Measurements from ENCODE around the gene IL27RA. TPM values are rescaled to one million over a fixed set of nuclear protein-coding genes. Genes with fewer than 3 reads are reported as not detected.

Gene IL27RA
- total RNA-seq, 4 donors from 2014 or later: 0.85 to 7.4 (median 2.0) TPM

DNA sequence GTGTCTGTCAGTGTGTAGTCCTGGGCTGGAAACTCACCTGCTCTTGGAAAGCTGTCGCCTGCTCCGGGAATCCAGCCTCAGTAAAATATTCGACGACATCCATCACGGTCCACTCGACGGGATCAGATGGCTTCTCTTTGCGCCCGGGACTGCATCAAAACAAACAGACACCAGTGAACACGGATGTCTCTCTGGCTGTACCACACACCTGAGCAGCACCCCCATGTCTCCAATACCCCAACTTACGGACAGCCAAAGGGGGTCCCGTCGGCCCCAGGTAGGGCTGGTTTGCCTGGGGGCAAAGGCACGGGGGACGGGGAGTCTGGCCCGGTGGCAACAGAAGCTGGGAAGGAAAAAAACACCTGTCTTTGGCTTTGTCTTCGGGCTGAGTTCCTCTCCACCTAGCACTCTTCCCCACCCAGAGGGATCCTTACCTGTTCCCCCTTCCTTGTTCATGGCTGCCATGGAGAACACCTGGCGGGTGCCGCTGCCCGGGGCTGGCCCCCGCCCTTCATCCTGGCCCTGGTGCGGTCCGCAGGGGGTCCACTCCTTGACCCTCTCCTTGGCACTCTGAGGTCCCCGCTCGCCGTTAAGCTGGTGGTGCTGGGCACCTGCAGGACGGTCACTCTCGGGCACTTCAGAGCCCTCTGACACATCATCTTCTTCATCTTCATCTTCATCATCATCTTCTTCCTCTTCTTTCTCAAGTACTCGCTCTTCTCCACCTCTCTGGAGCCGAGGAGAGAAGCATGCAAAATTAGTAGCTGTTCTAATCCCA lies 57.3 kb downstream of the IL27RA start:
- H3K27me3 ChIP-seq: no peaks in the 10 kb centered on the region
- no peak for TF ChIP-seq POLR2A (IDR thresholded peaks at IDR 0.05)
- TF ChIP-seq, protein P1, sequence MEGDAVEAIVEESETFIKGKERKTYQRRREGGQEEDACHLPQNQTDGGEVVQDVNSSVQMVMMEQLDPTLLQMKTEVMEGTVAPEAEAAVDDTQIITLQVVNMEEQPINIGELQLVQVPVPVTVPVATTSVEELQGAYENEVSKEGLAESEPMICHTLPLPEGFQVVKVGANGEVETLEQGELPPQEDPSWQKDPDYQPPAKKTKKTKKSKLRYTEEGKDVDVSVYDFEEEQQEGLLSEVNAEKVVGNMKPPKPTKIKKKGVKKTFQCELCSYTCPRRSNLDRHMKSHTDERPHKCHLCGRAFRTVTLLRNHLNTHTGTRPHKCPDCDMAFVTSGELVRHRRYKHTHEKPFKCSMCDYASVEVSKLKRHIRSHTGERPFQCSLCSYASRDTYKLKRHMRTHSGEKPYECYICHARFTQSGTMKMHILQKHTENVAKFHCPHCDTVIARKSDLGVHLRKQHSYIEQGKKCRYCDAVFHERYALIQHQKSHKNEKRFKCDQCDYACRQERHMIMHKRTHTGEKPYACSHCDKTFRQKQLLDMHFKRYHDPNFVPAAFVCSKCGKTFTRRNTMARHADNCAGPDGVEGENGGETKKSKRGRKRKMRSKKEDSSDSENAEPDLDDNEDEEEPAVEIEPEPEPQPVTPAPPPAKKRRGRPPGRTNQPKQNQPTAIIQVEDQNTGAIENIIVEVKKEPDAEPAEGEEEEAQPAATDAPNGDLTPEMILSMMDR (IDR thresholded peaks at IDR 0.05): no peak
- peaks cover 0 to 6% (median 0%) of the 10 kb centered on the region in 4 donors for H3K9me3 ChIP-seq
- H3K4me1 ChIP-seq: peaks cover 0 to 12% (median 6%) of the 10 kb centered on the region in 4 donors
- peaks cover 0 to 12% (median 0%) of the 10 kb centered on the region in 3 donors for H3K36me3 ChIP-seq
- H3K4me3 ChIP-seq: peak overlapping the region in 3 of 4 donors; percentile 83 to 99 (median 94)
- DNase-seq: no peak
- peak overlapping the region in 1 of 4 donors; percentile 99 for H3K27ac ChIP-seq

DNA sequence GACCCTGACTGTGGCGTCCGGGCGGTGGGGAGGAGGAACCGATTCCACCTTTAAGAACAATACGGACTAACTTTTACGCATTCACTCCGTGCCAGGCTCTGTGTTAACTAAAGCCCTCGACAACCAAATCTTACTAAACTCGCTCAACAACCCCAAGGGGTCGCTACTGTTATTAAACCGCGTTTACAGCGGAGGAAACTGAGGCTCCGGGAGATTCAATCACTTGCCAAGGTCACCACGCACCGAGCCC lies 57.8 kb downstream of the IL27RA start:
- Histone ChIP-seq H3K9me3 (peaks cover 0 to 6% (median 0%) of the 10 kb centered on the region in 4 donors), H3K36me3 (peaks cover 0 to 12% (median 0%) of the 10 kb centered on the region in 3 donors), H3K4me3 (peak overlapping the region; percentile 7 to 99 (median 88)), H3K4me1 (peaks cover 0 to 12% (median 6%) of the 10 kb centered on the region in 4 donors), H3K27me3 (no peaks in the 10 kb centered on the region), H3K27ac (peak overlapping the region in 3 of 4 donors; percentile 31 to 99 (median 97))
- TF ChIP-seq, protein P1 (IDR thresholded peaks at IDR 0.05): no peak
- TF ChIP-seq POLR2A (IDR thresholded peaks at IDR 0.05): no peak
- no peak for DNase-seq

DNA sequence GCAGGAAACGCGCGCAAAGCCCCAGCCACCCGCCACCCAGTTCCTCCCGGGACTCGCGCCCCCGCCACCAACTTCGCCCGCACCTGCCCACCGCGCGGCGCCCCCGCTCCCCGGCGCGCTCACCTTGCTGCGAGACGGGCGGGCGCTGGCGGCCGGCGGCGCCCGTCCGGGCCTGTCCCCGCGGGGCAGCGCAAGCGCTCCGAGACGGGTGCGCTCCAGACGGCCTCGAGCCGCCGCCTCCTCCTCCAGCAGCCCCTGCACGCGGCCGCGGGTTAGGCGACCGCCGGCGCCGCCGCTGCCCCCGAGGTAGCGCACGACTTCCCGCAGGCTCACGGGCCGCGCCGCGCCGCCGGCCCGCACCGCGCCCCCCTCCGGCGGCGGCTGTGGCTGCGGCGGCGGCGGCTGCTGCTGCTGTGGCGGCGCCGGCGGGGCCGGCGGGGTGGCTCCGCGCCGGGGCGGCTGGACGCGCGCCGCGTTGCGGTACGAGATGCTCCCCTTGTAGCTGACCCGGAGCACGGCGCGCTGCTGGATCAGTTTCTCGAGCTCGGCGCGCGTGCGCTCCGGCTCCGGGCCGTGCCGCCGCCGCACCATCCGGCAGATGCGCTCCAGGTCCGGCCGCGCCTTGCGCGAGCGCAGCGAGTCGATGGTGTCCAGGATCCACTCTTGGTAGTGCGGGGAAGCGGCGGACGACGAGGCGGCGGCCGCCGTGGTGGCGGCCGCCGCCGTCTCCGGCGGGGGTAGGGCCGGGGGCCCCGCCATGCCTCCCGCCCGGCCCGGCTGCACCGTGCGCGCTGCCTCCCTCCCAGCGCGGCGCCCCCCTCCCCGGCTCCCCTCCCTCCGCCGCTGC lies 58.3 kb downstream of the IL27RA start:
- peaks cover 0 to 12% (median 0%) of the 10 kb centered on the region in 3 donors for H3K36me3 ChIP-seq
- peaks cover 0 to 12% (median 6%) of the 10 kb centered on the region in 4 donors for H3K4me1 ChIP-seq
- H3K27me3 ChIP-seq: no peaks in the 10 kb centered on the region
- peak overlapping the region; percentile 81 to 99 (median 96) for H3K27ac ChIP-seq
- no peak for TF ChIP-seq POLR2A (IDR thresholded peaks at IDR 0.05)
- TF ChIP-seq, protein P1 (IDR thresholded peaks at IDR 0.05): peak in 2 of 6 experiments; percentile 11 to 41
- H3K4me3 ChIP-seq: peak overlapping the region; percentile 66 to 99 (median 88)
- DNase-seq: peak; percentile 36 to 77 (median 69)
- H3K9me3 ChIP-seq: peaks cover 0 to 6% (median 0%) of the 10 kb centered on the region in 4 donors

DNA sequence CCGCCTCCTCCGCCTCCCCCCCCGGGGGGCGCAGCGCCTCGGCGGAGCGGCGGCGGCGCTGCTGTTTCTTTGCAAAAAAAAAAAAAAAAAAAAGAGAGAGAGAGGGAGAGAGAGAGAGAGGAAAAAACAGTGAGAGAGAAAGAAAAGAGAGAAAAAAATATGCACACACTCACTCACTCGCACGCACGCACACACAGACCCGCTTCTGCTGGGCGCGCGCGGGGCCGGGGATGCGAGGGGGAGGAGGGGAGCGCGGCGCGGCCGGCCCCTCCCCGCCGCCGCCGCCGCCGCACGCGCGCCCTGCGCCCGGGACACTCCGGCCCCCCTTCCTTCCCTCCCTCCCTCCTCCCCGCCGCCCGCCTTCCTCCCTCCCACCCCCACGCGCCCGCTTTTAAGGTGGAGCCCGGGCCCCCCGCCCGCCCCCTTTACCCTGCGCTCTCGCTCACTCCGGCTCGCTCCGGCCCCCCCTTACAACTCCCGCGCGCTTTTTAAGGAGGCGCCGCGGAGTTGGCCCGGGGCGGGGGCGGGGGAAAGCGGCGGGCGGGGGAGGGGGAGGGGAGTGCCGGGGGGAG lies 59.0 kb downstream of the IL27RA start, which contains the start of gene SAMD1:
Gene SAMD1, minus strand, starts transcription at position 243 of the 572 bp plus-strand sequence.
- peak within 1 kb of the TSS; percentile 81 to 99 (median 96) for H3K27ac ChIP-seq
- no peaks in the 10 kb centered on the region for H3K27me3 ChIP-seq
- peak within 1 kb of the TSS; percentile 66 to 99 (median 88) for H3K4me3 ChIP-seq
- peaks cover 0 to 12% (median 0%) of the 10 kb centered on the region in 3 donors for H3K36me3 ChIP-seq
- TF ChIP-seq, protein P1 (IDR thresholded peaks at IDR 0.05): no peak
- no peak for TF ChIP-seq POLR2A (IDR thresholded peaks at IDR 0.05)
- DNase-seq: peak; percentile 89 to 96 (median 91)
- peaks cover 0 to 6% (median 0%) of the 10 kb centered on the region in 4 donors for H3K9me3 ChIP-seq
- H3K4me1 ChIP-seq: peaks cover 0 to 12% (median 6%) of the 10 kb centered on the region in 4 donors

Measured in Peyer's patch (tissue), 4 donors.